Posterior cingulate gyrus (tissue), 11 donors: ENCODE data around the gene SLC6A13.
"Not testable (repeated sequence)": the region's sequence is repeated elsewhere in the genome, so short reads cannot be mapped to it uniquely, and the experiment has no call there.

ENCODE experiments used
- DNase-seq, 10 donors: peaks; one replicate each; pipeline versions ENCODE4 v3.0.0 to v3.0.0-alpha.2; 2020 to 2021; ENCODE audit warnings: mixed read lengths in 3 of 10
- intact Hi-C: fragments of 100-400 bp; cut with DNase I; formaldehyde crosslinking; loops from one replicate; pipeline ENCODE4 v1.15.1; 2023

SLC6A13 gene

GRCh38 chr12:262817-263216, at the start of gene SLC6A13:
Gene SLC6A13, minus strand, starts transcription at chr12:262836. Its CDS starts 2,784 bp downstream, at chr12:260052.
- intact Hi-C loops = no loop called here
- no peak for DNase-seq

- DNase-seq = no peak
- intact Hi-C loops = no loop called here
Observed at GRCh38 chr12:308511-308910, 45.9 kb upstream of the SLC6A13 start.

- DNase-seq = no peak
Observed at GRCh38 chr12:307406-307805, 44.8 kb upstream of the SLC6A13 start.

GRCh38 chr12:304805-305204, 42.2 kb upstream of the SLC6A13 start:
- intact Hi-C loops = no loop called here
- DNase-seq = no peak

More at GRCh38 chr12:307406-307805, 44.8 kb upstream of the SLC6A13 start:
- intact Hi-C loops = no loop called here

GRCh38 chr12:302766-303165, 40.1 kb upstream of the SLC6A13 start:
- DNase-seq, intact Hi-C loops: not testable (repeated sequence)

- DNase-seq, intact Hi-C loops: not testable (repeated sequence)
Observed at GRCh38 chr12:300166-300565, 37.5 kb upstream of the SLC6A13 start.

- DNase-seq = not testable (repeated sequence)
Observed at GRCh38 chr12:299511-299910, 36.9 kb upstream of the SLC6A13 start.

GRCh38 chr12:298059-298458, 35.4 kb upstream of the SLC6A13 start:
- DNase-seq, intact Hi-C loops: not testable (repeated sequence)

More at GRCh38 chr12:299511-299910, 36.9 kb upstream of the SLC6A13 start:
- intact Hi-C loops = not testable (repeated sequence)

GRCh38 chr12:295132-295531, 32.5 kb upstream of the SLC6A13 start:
- DNase-seq = no peak

GRCh38 chr12:293199-293598, 30.6 kb upstream of the SLC6A13 start:
- no peak for DNase-seq
- intact Hi-C loops = no loop called here

More at GRCh38 chr12:295132-295531, 32.5 kb upstream of the SLC6A13 start:
- intact Hi-C loops = no loop called here

- no peak for DNase-seq
- intact Hi-C loops = no loop called here
Observed at GRCh38 chr12:292186-292585, 29.6 kb upstream of the SLC6A13 start.

GRCh38 chr12:291153-291723, 28.6 kb upstream of the SLC6A13 start:
- intact Hi-C loops = no loop called here
- no peak for DNase-seq

- intact Hi-C loops = no loop called here
- DNase-seq = no peak
Observed at GRCh38 chr12:288687-289086, 26.1 kb upstream of the SLC6A13 start.

GRCh38 chr12:286531-287300, 24.1 kb upstream of the SLC6A13 start:
- no peak for DNase-seq

GRCh38 chr12:278046-278445, 15.4 kb upstream of the SLC6A13 start:
- DNase-seq = no peak
- intact Hi-C loops = no loop called here

More at GRCh38 chr12:286531-287300, 24.1 kb upstream of the SLC6A13 start:
- intact Hi-C loops = no loop called here

- intact Hi-C loops = no loop called here
- DNase-seq = no peak
Observed at GRCh38 chr12:275812-276211, 13.2 kb upstream of the SLC6A13 start.

- DNase-seq = no peak
- intact Hi-C loops = no loop called here
Observed at GRCh38 chr12:273382-273781, 10.7 kb upstream of the SLC6A13 start.

- no peak for DNase-seq
Observed at GRCh38 chr12:272942-273341, 10.3 kb upstream of the SLC6A13 start.

GRCh38 chr12:271161-271560, 8.5 kb upstream of the SLC6A13 start:
- intact Hi-C loops = no loop called here
- DNase-seq = peak in 1 of 10 donors; percentile 22

More at GRCh38 chr12:272942-273341, 10.3 kb upstream of the SLC6A13 start:
- intact Hi-C loops = no loop called here

- peak in 6 of 10 donors; percentile 22 to 93 (median 59) for DNase-seq
- intact Hi-C loops = no loop called here
Observed at GRCh38 chr12:269191-269590, 6.6 kb upstream of the SLC6A13 start.

GRCh38 chr12:268483-268840, 5.8 kb upstream of the SLC6A13 start:
- intact Hi-C loops = no loop called here
- no peak for DNase-seq
